Forelimb muscle (tissue), 1 donor: ENCODE results near the gene CCL11. TPM values are rescaled to one million over a fixed set of nuclear protein-coding genes. Genes with fewer than 3 reads are reported as not detected.

Experiments used
- DNase-seq: peaks from one replicate; pipeline ENCODE4 v3.0.0-alpha.2; 2013; ENCODE audit warnings: low read depth
- polyA plus RNA-seq: library from polyadenylated mRNA; unstranded; fragments of 120-200 nt; gene quantifications from one replicate; pipeline ENCODE4 v1.2.1, GENCODE V29; 2013; ENCODE audit not compliant: insufficient read length

Gene CCL11
- polyA plus RNA-seq, 1 donor, result not detected

DNA sequence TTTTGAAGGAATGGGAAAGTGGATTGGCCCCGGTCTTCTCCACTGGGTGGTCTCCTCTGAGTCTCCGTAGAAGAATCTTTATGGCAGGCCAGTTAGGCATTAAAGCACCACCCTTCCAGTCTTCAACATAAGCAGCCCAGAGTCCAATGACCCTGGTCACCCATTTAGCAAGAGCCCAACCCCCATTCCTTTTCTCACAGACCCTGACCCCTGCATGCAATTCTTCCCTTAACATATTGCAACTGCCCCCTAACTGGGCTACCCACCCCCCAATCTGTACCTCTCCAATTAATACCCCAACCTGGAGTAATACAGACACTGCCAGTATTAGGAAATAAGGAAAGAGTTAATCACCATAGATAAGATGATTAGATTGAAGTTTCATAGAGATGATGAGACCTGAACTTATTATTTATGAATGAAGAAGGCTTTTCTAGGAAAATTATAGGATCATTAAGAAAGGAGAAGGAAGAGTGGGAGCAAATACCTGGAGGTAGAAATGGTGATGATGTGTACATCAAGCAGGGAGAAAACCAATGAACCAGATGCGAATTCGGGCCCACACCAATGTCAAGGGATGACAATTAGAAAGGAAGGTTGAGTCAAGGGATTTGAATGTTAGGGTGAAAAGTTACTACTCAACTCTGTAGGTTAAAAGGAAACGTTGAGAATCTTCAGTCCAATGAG, 28.1 kb upstream of the CCL11 start:
- no peak for DNase-seq

GRCh38 chr17:34257986-34258326, 27.6 kb upstream of the CCL11 start:
- no peak for DNase-seq

GRCh38 chr17:34259146-34259545, 26.4 kb upstream of the CCL11 start:
- no peak for DNase-seq

DNA sequence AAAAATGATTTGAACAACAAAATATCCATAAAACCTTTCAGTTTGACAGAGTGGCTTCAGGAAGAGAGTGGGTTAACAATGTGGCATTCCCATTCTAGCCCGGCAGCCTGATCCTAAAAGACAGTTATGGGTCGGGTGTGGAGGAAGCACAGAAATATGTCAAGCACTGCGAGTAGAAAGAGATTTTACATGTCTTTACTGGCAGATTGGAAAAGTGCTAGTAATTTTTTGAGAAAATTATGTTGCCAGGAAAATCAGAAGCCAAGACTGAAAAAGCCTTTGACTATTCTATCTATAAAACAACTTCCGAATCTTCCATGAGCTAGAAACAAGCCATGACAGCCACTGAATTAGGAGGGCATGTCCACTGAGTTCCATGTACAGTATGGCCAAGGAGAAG, 24.7 kb upstream of the CCL11 start:
- DNase-seq, result no peak

- no peak for DNase-seq
These were observed 23.8 kb upstream of the CCL11 start for GRCh38 chr17:34261568-34262337.

GRCh38 chr17:34265711-34266110, 19.8 kb upstream of the CCL11 start:
- no peak for DNase-seq

DNA sequence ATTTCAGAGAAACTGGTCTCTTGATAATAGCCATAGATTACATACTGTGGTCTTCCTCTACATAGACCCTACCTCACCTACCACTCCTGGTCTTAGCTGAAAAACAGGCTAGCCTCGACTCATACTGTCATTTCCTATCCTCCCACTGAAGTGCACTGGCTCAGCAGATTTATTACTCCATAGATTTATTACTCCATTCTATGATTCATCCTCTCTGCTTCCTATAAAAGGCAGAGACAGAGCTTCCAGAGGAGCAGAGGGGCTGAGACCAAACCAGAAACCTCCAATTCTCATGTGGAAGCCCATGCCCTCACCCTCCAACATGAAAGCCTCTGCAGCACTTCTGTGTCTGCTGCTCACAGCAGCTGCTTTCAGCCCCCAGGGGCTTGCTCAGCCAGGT, 15.6 kb upstream of the CCL11 start, which contains the start of gene CCL7:
TSS of gene CCL7 (plus strand) at position 253 of the 400 bp plus-strand sequence. CDS start at position 323, 70 bp downstream.
- DNase-seq, result no peak

DNA sequence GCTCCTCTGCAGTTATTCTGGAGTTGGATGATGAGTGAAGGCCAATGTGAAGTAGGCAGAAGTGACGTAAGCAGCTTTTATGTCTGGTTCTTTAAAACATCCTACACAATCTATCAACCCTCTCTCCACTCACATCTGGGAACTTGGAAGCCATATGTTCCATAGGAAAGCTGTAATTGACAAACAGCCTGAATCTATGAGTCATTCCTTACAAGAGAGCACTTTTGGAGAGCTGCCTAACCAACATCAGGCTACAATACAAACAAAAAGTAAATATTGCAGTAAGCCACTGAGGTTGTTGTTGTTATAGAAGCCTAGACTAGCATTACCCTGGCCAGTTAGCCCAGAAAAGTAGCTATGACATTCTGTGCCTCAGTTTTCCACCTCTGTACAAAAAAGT, 9.7 kb upstream of the CCL11 start:
- peak; percentile 85 for DNase-seq

DNA sequence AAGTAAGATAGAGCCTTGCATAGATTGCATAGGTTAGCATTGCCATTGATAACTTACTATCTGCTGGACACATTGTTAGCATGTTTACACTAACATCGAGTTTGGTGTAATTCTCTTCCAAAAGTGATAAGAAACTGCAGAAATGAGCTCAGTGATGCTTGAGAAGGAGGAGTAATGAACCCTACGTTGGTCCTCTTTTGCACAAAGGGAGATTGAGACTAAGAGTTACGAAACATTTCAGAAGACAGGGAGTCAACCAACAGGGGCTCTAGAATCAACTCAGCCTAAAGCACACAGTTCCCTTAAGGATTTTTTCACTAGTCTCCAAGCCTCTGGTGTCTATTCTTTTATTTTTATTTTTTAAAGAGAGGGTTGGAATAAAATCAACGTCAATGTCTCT, 8.7 kb upstream of the CCL11 start:
- DNase-seq, result no peak

DNA sequence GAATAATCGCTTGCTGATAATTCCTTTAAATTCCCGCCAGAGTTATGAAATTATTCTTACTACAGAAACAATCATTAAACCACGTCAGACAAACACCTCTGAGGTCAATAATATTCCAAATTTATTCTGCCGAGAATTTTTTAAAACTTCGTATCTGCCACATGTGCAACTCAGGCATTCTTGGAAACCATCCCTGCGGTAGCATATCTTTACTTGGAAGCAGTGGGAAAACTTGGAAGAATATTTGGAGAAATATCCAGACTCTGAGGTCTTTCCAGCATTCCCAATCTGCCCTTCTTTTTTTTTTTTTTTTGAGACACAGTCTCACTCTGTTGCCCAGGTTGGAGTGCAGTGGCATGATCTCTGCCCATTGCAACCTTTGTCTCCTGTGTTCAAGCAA, 2.0 kb upstream of the CCL11 start:
- no peak for DNase-seq

DNA sequence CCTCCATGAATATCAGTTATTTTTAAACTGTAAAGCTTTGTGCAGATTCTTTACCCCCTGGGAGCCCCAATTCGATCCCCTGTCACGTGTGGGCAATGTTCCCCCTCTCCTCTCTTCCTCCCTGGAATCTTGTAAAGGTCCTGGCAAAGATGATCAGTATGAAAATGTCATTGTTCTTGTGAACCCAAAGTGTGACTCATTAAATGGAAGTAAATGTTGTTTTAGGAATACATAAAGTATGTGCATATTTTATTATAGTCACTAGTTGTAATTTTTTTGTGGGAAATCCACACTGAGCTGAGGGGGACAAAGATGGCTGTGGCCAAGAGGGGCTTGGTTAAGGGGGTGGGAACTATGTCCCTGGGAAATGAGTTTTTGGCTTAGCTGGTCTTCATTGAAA, 2.3 kb downstream of the CCL11 start:
- no peak for DNase-seq

GRCh38 chr17:34290586-34290985, 5.0 kb downstream of the CCL11 start:
- no peak for DNase-seq

DNA sequence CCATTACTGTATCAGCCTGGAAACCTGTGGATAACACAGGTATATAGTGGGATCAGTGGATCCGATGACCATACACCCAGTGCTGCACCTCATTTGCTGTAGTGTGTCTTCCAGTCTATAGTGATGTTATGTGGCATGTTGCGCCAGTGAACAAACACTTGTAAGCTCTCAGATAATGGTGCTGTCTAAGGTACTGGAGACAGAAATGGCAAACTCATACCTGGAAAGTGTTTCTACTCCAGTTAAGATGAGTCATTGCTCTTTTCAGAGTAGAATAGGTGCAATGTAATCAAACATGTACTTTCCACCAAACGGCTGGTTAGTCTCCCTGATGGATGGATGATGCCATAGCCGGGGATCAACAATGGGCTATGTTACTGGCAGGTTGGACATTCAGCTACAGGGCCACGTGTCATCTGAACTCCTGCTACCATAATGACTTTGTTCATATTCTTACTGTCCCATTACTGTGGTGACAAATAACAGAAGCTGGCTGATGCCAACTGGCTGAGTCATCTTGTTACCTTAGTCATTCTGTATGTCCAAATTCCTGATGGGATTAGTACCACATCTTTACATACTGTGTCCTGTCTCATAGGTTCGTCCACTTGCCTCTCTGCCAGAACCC, 6.3 kb downstream of the CCL11 start:
- no peak for DNase-seq

DNA sequence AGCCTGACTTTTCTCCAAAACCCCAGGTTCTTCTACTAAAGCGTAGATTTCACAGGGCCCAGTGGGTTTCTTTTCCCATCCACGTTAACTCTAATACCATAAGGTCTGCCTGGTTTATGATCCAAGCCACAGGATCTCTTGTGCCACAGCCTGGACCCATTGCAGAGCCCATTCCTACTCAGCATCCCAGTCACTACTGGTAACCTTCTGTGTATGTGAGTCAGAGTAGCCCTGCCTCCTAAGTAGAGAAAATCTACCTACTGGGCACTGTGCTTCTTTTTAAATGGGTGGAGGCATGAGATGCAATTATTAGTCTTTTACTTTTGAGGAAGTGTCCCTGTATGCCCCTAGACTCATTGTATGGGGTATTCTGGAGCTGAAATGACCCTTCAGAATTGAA, 13.5 kb downstream of the CCL11 start:
- no peak for DNase-seq

GRCh38 chr17:34299956-34300577, 14.5 kb downstream of the CCL11 start:
- DNase-seq, result no peak

DNA sequence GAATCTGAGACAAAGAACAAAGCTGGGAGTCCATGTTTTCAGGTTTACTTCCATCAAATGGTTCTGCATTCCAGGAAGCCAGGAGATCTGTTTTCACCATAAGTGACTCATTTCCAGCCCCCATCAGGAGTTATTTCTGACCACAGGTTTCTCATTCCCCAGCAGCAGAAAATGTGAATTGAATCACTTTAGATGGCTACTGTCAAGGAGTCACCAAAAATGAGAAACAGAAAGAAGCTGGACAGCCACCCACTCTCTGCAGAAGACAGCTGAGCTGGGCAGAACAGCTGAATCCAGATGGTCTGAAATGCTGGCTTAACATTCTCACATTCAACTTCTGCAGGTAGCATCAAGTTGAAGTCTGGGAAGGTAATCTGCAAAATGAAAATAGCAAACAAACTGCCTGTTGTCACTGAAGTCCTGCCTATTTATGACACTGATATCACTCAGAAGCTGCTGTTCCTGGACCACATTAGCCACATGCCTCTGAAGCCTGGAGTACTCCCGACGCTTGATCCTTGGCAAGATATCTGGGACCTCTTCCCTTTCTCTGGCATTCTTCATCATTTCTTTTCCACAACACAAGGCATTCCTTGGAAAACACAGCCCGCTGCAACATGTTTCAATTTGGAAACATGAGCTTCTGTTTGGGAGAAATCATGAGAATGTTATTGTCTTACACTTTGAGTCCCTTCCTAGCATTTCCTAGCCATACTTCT, 15.3 kb downstream of the CCL11 start:
- DNase-seq, result no peak

GRCh38 chr17:34301986-34302385, 16.4 kb downstream of the CCL11 start:
- no peak for DNase-seq

DNA sequence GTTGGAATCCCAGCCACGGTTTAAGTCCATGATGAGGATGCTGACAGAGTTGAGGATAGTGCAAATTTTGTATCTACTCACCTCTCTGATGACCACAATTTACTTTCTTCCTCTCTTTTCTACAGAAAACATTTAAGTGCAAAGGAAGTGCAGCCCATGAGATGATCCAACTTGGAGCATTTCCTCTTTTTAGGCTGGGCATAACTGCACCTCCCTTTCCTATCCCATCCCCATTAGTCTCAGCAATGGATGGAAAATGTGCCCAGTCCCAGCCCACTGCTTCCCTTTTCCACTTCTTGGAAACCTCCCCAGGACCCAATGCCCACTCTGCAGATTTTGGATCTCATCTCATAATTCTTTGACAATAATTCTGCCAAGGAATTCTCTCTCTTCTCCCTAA, 17.1 kb downstream of the CCL11 start:
- DNase-seq, result no peak

GRCh38 chr17:34303606-34304005, 18.1 kb downstream of the CCL11 start:
- no peak for DNase-seq

DNA sequence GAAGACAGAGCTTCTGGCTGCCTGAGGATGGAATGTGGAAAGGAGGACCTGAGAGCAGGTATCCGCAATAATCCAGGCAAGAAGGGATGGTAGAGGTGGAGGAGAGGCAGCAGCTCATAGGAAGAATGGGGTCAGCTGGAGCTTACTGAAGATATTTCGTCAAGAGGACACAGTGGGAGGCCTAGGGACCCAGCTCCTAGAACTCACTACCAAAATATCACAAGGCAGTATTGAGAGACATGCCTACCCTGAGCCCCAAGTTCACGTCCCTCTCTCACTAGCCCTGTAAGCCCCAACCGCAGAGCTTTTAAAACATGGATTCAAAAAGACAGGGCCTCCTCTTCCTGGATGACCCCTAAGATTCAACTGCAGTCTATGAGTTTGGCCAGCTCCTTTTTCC, 19.5 kb downstream of the CCL11 start:
- no peak for DNase-seq

- no peak for DNase-seq
These were observed 20.1 kb downstream of the CCL11 start for GRCh38 chr17:34305606-34306005.

DNA sequence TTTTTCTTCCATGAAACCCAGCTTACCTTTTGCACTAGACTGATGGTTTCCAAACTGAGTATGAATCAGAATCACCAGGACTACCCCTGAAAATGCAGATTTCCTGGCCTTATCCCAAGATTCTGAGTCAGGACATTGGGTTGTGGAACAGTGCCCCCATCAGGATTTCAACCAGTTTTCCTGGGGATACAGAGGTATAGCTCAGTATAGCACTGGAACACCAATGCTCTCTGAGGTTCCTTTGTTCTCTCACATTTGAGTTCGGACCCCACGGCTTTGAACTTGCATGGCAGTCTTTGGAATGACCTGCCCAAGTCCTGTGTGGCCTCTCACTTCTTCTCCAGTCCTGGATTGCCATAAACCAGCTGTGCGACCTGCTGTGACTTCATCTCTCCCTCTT, 20.9 kb downstream of the CCL11 start:
- no peak for DNase-seq
